ENCODE data around the gene SLC29A2.
"Not testable (repeated sequence)": the region's sequence is repeated elsewhere in the genome, so short reads cannot be mapped to it uniquely, and the experiment has no call there.

The SLC29A2 gene

GRCh38 chr11:66332371-66333219 is 39.0 kb downstream of the SLC29A2 start:
- no peak for DNase-seq

- DNase-seq = no peak
Observed at GRCh38 chr11:66331542-66332370, 39.8 kb downstream of the SLC29A2 start.

- DNase-seq = no peak
Observed at GRCh38 chr11:66330931-66331330, 40.6 kb downstream of the SLC29A2 start.

- no peak for DNase-seq
Observed at GRCh38 chr11:66329165-66329673, 42.3 kb downstream of the SLC29A2 start.

- DNase-seq = peak; percentile 33
Observed at GRCh38 chr11:66328302-66329144, 43.0 kb downstream of the SLC29A2 start.

GRCh38 chr11:66328031-66328301 is 43.6 kb downstream of the SLC29A2 start:
- DNase-seq = no peak

- no peak for DNase-seq
Observed at GRCh38 chr11:66327171-66328030, 44.2 kb downstream of the SLC29A2 start.

- DNase-seq = no peak
Observed at GRCh38 chr11:66326261-66327111, 45.1 kb downstream of the SLC29A2 start.

GRCh38 chr11:66325263-66325671 is 46.3 kb downstream of the SLC29A2 start:
- DNase-seq = no peak

GRCh38 chr11:66324664-66325063 is 46.9 kb downstream of the SLC29A2 start:
- DNase-seq = no peak

GRCh38 chr11:66323684-66324083 is 47.9 kb downstream of the SLC29A2 start:
- no peak for DNase-seq

GRCh38 chr11:66322732-66323427 is 48.7 kb downstream of the SLC29A2 start:
- no peak for DNase-seq

GRCh38 chr11:66321606-66322005 is 50.0 kb downstream of the SLC29A2 start:
- no peak for DNase-seq

GRCh38 chr11:66320748-66321147 is 50.8 kb downstream of the SLC29A2 start:
- not testable (repeated sequence) for DNase-seq

- DNase-seq = not testable (repeated sequence)
Observed at GRCh38 chr11:66320289-66320688, 51.3 kb downstream of the SLC29A2 start.

- no peak for DNase-seq
Observed at GRCh38 chr11:66318600-66318970, 53.0 kb downstream of the SLC29A2 start.

- no peak for DNase-seq
Observed at GRCh38 chr11:66317723-66318599, 53.6 kb downstream of the SLC29A2 start.

- DNase-seq = no peak
Observed at GRCh38 chr11:66317322-66317722, 54.2 kb downstream of the SLC29A2 start.

GRCh38 chr11:66316849-66317251 is 54.7 kb downstream of the SLC29A2 start, which contains the start of gene CD248:
CD248 (minus strand) TSS chr11:66317044; CDS start chr11:66317027, 17 bp downstream.
- DNase-seq = no peak

Data from NCI-H510A (cell line).